HCT116 (cell line): ENCODE data around the gene PITPNC1. TPM values are rescaled to one million over a fixed set of nuclear protein-coding genes. Genes with fewer than 3 reads are reported as not detected.

Source experiments
- ATAC-seq: fragments of 200-7000 bp; cut with Tn5 transposase; 2 replicates; pipeline ENCODE4 v1.9.1; 2020; ENCODE audit warnings: mild to moderate bottlenecking, moderate library complexity
- BruUV-seq: library from RNA; stranded (reverse); fragments of 400-500 nt; replicated peaks from 2 replicates; lab custom pipeline; 2021; lab: Mats Ljungman, UMichigan
- CTCF ChIA-PET: fragments of 300-600 bp; sonication (Branson Sonifier 250); formaldehyde crosslinking; loops from one replicate; lab custom pipeline; 2021; ENCODE audit warnings: antibody characterized with exemption; lab: Charles Lee
- POLR2A ChIA-PET: fragments of 300-600, 350-600 bp; sonication (Branson Sonifier 250); formaldehyde crosslinking; loops from one replicate; lab custom pipeline; 2021; ENCODE audit warnings: antibody characterized with exemption; lab: Charles Lee
- RAD21 ChIA-PET, 2 experiments: fragments of 300-600 bp; sonication (Branson Sonifier 250); formaldehyde crosslinking; loops; one replicate each; lab custom pipeline; 2023; ENCODE audit warnings: low total read pairs in 2 of 2; ENCODE audit not compliant: uncharacterized antibody in 2 of 2, unreplicated experiment in 2 of 2, low non-redundant PET in 1 of 2; lab: Charles Lee
- DNase-seq: peaks from one replicate; pipeline ENCODE4 v3.0.0-alpha.2; 2010; ENCODE audit warnings: low read depth, low spot score
- H2AFZ ChIP-seq: fragments of 200-600 bp; shearing (Covaris generic), sonication (generic); 2 replicates; pipeline ENCODE4 v1.6.1; 2017; ENCODE audit warnings: low read depth, mixed run types, mixed read lengths, antibody characterized with exemption, low read length; ENCODE audit not compliant: poor library complexity, severe bottlenecking
- H3K27ac ChIP-seq: 2 replicates; pipeline ENCODE4 v1.5.1; 2012; ENCODE audit warnings: low read depth, low read length
- H3K27me3 ChIP-seq: fragments of 200-600 bp; sonication (generic); 2 replicates; pipeline ENCODE4 v1.6.1; 2016; ENCODE audit warnings: mixed run types, low read length, mixed read lengths; ENCODE audit not compliant: insufficient read depth
- H3K36me3 ChIP-seq, 2 experiments: fragments of 200-500 bp in 1 of 2; fragments of 200-600 bp in 1 of 2; sonication (Bioruptor generic) in 1 of 2; sonication (generic) in 1 of 2; 2 replicates each; pipeline versions ENCODE4 v1.5.1 to v1.6.1; 2014 to 2016; ENCODE audit warnings: low read length in 2 of 2, inconsistent platforms in 1 of 2, mixed read lengths in 1 of 2, mixed run types in 1 of 2; ENCODE audit not compliant: insufficient read depth in 2 of 2, control insufficient read depth in 1 of 2
- H3K4me1 ChIP-seq, 2 experiments: fragments of 200-600 bp in 1 of 2; sonication (generic) in 1 of 2; 2 replicates each; pipeline versions ENCODE4 v1.5.1 to v1.6.1; 2012 to 2017; ENCODE audit warnings: low read length in 2 of 2, inconsistent platforms in 1 of 2, mild to moderate bottlenecking in 1 of 2, mixed read lengths in 1 of 2, mixed run types in 1 of 2, moderate library complexity in 1 of 2; ENCODE audit not compliant: insufficient read depth in 2 of 2, control insufficient read depth in 1 of 2
- H3K4me2 ChIP-seq: fragments of 200-600 bp; sonication (generic); 2 replicates; pipeline ENCODE4 v1.6.1; 2017; ENCODE audit warnings: mixed run types, low read length, mixed read lengths
- H3K4me3 ChIP-seq, 2 experiments: fragments of 200-600 bp in 1 of 2; sonication (generic) in 1 of 2; replicated peaks in 1 of 2; 2 replicates each; pipeline ENCODE4 v1.5.1; 2011 to 2016; ENCODE audit warnings: low read length in 2 of 2, control low read depth in 1 of 2, low read depth in 1 of 2, mild to moderate bottlenecking in 1 of 2, mixed read lengths in 1 of 2, mixed run types in 1 of 2
- H3K79me2 ChIP-seq: fragments of 200-600 bp; sonication (generic); 2 replicates; pipeline ENCODE4 v1.6.1; 2017; ENCODE audit warnings: mild to moderate bottlenecking, mixed run types, low read length, moderate library complexity, mixed read lengths; ENCODE audit not compliant: insufficient read depth
- H3K9ac ChIP-seq: fragments of 200-600 bp; sonication (generic); 2 replicates; pipeline ENCODE4 v1.6.1; 2016; ENCODE audit warnings: low read length, mixed read lengths
- H3K9me2 ChIP-seq: fragments of 200-600 bp; sonication (generic), shearing (Covaris generic); 2 replicates; pipeline ENCODE4 v1.6.1; 2017; ENCODE audit warnings: mixed run types, mild to moderate bottlenecking, moderate library complexity; ENCODE audit not compliant: insufficient read depth
- H3K9me3 ChIP-seq, 2 experiments: fragments of 200-500 bp in 1 of 2; fragments of 200-600 bp in 1 of 2; sonication (Bioruptor generic) in 1 of 2; sonication (generic) in 1 of 2; 2 replicates each; pipeline ENCODE4 v1.6.1; 2014 to 2017; ENCODE audit warnings: low read length in 2 of 2, mixed read lengths in 2 of 2, inconsistent platforms in 1 of 2, low read depth in 1 of 2, mild to moderate bottlenecking in 1 of 2, mixed run types in 1 of 2, moderate library complexity in 1 of 2; ENCODE audit not compliant: control insufficient read depth in 1 of 2, insufficient read depth in 1 of 2
- H4K20me1 ChIP-seq: fragments of 200-600 bp; sonication (generic), shearing (Covaris generic); 2 replicates; pipeline ENCODE4 v1.6.1; 2017; ENCODE audit warnings: mixed run types, mild to moderate bottlenecking, moderate library complexity; ENCODE audit not compliant: insufficient read depth
- ATF3 ChIP-seq: IDR thresholded peaks from 2 replicates; pipeline ENCODE4 v1.6.1; 2012
- CBX3 ChIP-seq: IDR thresholded peaks from 2 replicates; pipeline ENCODE4 v1.6.1; 2012; ENCODE audit warnings: low read depth
- CEBPB ChIP-seq: IDR thresholded peaks from 2 replicates; pipeline ENCODE4 v1.6.1; 2012; ENCODE audit warnings: low read depth
- MAX ChIP-seq: IDR thresholded peaks from 2 replicates; pipeline ENCODE4 v1.6.1; 2012
- POLR2A ChIP-seq: IDR thresholded peaks from 2 replicates; pipeline ENCODE4 v1.7.0; 2011; ENCODE audit warnings: borderline replicate concordance; ENCODE audit not compliant: insufficient read depth, insufficient read length; ENCODE audit errors: extremely low read depth
- POLR2AphosphoS5 ChIP-seq: IDR thresholded peaks from 2 replicates; pipeline ENCODE4 v1.6.1; 2011; ENCODE audit warnings: mild to moderate bottlenecking, low read depth, low read length, moderate library complexity
- SIN3A ChIP-seq: IDR thresholded peaks from 2 replicates; pipeline ENCODE4 v1.6.1; 2012; ENCODE audit warnings: low read depth
- SRF ChIP-seq: IDR thresholded peaks from 2 replicates; pipeline ENCODE4 v1.6.1; 2012; ENCODE audit warnings: low read depth
- TCF7L2 ChIP-seq: IDR thresholded peaks from 2 replicates; pipeline ENCODE4 v1.7.0; 2011; ENCODE audit warnings: borderline replicate concordance, inconsistent platforms; ENCODE audit not compliant: insufficient read depth, insufficient read length; ENCODE audit errors: extremely low read depth
- ZFX ChIP-seq: fragments of 450-650 bp; IDR thresholded peaks from 2 replicates; pipeline ENCODE4 v1.6.1; 2017
- ZNF274 ChIP-seq: fragments of 200-500 bp; sonication (Bioruptor generic); IDR thresholded peaks from 2 replicates; pipeline ENCODE4 v1.6.1; 2014; ENCODE audit warnings: mild to moderate bottlenecking, low read depth, low read length, inconsistent platforms
- intact Hi-C: fragments of 100-400 bp; cut with micrococcal nuclease; formaldehyde crosslinking; loops from 2 replicates; pipeline ENCODE4 v1.10.0; 2022
- total RNA-seq: library from RNA; stranded (reverse); gene quantifications from one replicate; pipeline ENCODE4 v1.2.1, GENCODE V29; 2021; ENCODE audit not compliant: unreplicated experiment
- TF ChIP-seq, protein P1 (sequence below), 3 experiments: fragments of 200-600 bp in 1 of 3; sonication (generic) in 1 of 3; IDR thresholded peaks in 2 of 3; conservative IDR thresholded peaks in 1 of 3; 2 replicates each; pipeline ENCODE4 v1.5.1; 2012 to 2017; ENCODE audit warnings: low read depth in 2 of 3, low read length in 2 of 3, antibody characterized with exemption in 1 of 3, borderline replicate concordance in 1 of 3, control low read depth in 1 of 3, mild to moderate bottlenecking in 1 of 3, mixed read lengths in 1 of 3, mixed run types in 1 of 3, moderate library complexity in 1 of 3; ENCODE audit not compliant: insufficient read depth in 1 of 3
- TF ChIP-seq, protein P2 (sequence below): IDR thresholded peaks from 2 replicates; pipeline ENCODE4 v1.6.1; 2012; ENCODE audit warnings: low read depth

Gene PITPNC1
- total RNA-seq, 1 experiment from 2014 or later = 41.9 TPM

- Histone ChIP-seq H3K36me3 (no peaks in the 10 kb centered on the region), H3K9me3 (no peaks in the 10 kb centered on the region), H3K9me2 (no peaks in the 10 kb centered on the region), H3K4me1 (no peaks in the 10 kb centered on the region)
- ChIA-PET POLR2A (no interaction called here), RAD21 (no interaction called here)
- no TSS peak for BruUV-seq
- TF ChIP-seq CBX3 (no peak), CEBPB (no peak), ATF3 (no peak), SIN3A (no peak), SRF (no peak)
- TF ChIP-seq, all 23 proteins: peak for 0
- Histone ChIP-seq H3K4me2 (no peak overlapping the region), H3K27me3 (no peaks in the 10 kb centered on the region), H2AFZ (no peak overlapping the region), H3K27ac (no peak overlapping the region), H4K20me1 (no peaks in the 10 kb centered on the region), H3K9ac (no peak overlapping the region), H3K4me3 (no peak overlapping the region), H3K79me2 (no peaks in the 10 kb centered on the region)
- CTCF ChIA-PET = no interaction called here
- intact Hi-C loops = no loop called here
- ATAC-seq = no peak
- no peak for DNase-seq
Observed at GRCh38 chr17:67582673-67583081, 205.6 kb downstream of the PITPNC1 start.

DNA sequence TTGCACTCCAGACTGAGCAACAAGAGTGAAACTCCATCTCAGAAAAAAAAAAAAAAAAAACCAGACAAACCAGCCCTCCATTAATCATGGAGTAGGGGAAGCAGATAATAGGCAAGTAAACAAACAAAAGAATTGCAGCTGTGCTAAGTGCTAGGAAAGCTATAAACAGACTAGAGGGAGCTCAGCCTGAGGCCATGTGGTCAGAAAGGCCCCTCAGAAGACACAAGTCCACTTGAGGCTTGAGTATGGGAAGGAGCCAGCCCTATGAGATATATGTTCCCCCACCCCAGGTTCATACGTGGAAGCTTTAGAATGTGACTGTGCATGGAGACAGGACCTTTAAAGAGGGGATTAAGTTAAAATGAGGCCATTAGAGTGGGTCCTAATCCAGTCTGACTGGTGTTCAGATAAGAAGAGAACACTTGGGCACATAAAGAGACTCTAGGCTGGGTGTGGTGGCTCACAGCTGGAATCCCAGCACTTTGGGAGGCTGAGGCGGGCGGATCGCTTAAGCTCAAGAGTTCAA is 208.1 kb downstream of the PITPNC1 start:
- H3K36me3 ChIP-seq = no peaks in the 10 kb centered on the region
- no peaks in the 10 kb centered on the region for H3K79me2 ChIP-seq
- ATAC-seq (no peak), DNase-seq (no peak)
- intact Hi-C loops = no loop called here
- no peak overlapping the region for H3K27ac ChIP-seq
- H2AFZ ChIP-seq = no peak overlapping the region
- H3K4me2 ChIP-seq = no peak overlapping the region
- no peaks in the 10 kb centered on the region for H3K27me3 ChIP-seq
- H3K9me3 ChIP-seq = no peaks in the 10 kb centered on the region
- BruUV-seq = no TSS peak
- CTCF ChIA-PET = no interaction called here
- no peaks in the 10 kb centered on the region for H3K4me1 ChIP-seq
- H4K20me1 ChIP-seq = no peaks in the 10 kb centered on the region
- RAD21 ChIA-PET = interaction anchor here in 1 of 2 experiments (0.7 kb wide), 1 partner anchor 293 kb away, joined by 4 read pairs; no protein-coding TSS in a partner anchor
- no peak overlapping the region for H3K9ac ChIP-seq
- H3K9me2 ChIP-seq = no peaks in the 10 kb centered on the region
- H3K4me3 ChIP-seq = no peak overlapping the region
- POLR2A ChIA-PET = no interaction called here
- TF ChIP-seq CBX3 (no peak), TCF7L2 (no peak), SRF (no peak), POLR2A (no peak), SIN3A (no peak), ZNF274 (no peak), POLR2AphosphoS5 (no peak), ATF3 (no peak), MAX (no peak), CEBPB (no peak), ZFX (no peak)
- TF ChIP-seq, protein P1, sequence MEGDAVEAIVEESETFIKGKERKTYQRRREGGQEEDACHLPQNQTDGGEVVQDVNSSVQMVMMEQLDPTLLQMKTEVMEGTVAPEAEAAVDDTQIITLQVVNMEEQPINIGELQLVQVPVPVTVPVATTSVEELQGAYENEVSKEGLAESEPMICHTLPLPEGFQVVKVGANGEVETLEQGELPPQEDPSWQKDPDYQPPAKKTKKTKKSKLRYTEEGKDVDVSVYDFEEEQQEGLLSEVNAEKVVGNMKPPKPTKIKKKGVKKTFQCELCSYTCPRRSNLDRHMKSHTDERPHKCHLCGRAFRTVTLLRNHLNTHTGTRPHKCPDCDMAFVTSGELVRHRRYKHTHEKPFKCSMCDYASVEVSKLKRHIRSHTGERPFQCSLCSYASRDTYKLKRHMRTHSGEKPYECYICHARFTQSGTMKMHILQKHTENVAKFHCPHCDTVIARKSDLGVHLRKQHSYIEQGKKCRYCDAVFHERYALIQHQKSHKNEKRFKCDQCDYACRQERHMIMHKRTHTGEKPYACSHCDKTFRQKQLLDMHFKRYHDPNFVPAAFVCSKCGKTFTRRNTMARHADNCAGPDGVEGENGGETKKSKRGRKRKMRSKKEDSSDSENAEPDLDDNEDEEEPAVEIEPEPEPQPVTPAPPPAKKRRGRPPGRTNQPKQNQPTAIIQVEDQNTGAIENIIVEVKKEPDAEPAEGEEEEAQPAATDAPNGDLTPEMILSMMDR (IDR thresholded peaks at IDR 0.05 in 2 of 3, conservative IDR thresholded peaks at IDR 0.05 in 1 of 3; ENCODE audit: borderline replicate concordance in 1 of 3, insufficient read depth in 1 of 3, low read depth in 2 of 3, low read length in 2 of 3) = no peak
- TF ChIP-seq, protein P2, sequence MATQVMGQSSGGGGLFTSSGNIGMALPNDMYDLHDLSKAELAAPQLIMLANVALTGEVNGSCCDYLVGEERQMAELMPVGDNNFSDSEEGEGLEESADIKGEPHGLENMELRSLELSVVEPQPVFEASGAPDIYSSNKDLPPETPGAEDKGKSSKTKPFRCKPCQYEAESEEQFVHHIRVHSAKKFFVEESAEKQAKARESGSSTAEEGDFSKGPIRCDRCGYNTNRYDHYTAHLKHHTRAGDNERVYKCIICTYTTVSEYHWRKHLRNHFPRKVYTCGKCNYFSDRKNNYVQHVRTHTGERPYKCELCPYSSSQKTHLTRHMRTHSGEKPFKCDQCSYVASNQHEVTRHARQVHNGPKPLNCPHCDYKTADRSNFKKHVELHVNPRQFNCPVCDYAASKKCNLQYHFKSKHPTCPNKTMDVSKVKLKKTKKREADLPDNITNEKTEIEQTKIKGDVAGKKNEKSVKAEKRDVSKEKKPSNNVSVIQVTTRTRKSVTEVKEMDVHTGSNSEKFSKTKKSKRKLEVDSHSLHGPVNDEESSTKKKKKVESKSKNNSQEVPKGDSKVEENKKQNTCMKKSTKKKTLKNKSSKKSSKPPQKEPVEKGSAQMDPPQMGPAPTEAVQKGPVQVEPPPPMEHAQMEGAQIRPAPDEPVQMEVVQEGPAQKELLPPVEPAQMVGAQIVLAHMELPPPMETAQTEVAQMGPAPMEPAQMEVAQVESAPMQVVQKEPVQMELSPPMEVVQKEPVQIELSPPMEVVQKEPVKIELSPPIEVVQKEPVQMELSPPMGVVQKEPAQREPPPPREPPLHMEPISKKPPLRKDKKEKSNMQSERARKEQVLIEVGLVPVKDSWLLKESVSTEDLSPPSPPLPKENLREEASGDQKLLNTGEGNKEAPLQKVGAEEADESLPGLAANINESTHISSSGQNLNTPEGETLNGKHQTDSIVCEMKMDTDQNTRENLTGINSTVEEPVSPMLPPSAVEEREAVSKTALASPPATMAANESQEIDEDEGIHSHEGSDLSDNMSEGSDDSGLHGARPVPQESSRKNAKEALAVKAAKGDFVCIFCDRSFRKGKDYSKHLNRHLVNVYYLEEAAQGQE = no peak
